Hepatocyte (in vitro differentiated cells): Measurements from ENCODE around the gene PLXNA2.

Source experiments
- EZH2 ChIP-seq: fragments of 200-600 bp; sonication (generic); IDR thresholded peaks from 2 replicates; pipeline ENCODE4 v1.6.1; 2016; ENCODE audit warnings: antibody characterized with exemption, mild to moderate bottlenecking, borderline replicate concordance
- EZH2phosphoT487 ChIP-seq: fragments of 200-600 bp; sonication (generic); IDR thresholded peaks from one replicate; pipeline ENCODE4 v1.6.1; 2018; ENCODE audit warnings: antibody characterized with exemption, mild to moderate bottlenecking, low read depth, moderate library complexity; ENCODE audit not compliant: unreplicated experiment, severe bottlenecking
- TF ChIP-seq, protein P1 (sequence below): fragments of 200-600 bp; sonication (generic); IDR thresholded peaks from 2 replicates; pipeline ENCODE4 v1.5.1; 2016; ENCODE audit warnings: antibody characterized with exemption, mild to moderate bottlenecking; ENCODE audit not compliant: poor library complexity

GRCh38 chr1:208242146-208242545 lies 2.0 kb downstream of the PLXNA2 start:
- TF ChIP-seq, protein P1, sequence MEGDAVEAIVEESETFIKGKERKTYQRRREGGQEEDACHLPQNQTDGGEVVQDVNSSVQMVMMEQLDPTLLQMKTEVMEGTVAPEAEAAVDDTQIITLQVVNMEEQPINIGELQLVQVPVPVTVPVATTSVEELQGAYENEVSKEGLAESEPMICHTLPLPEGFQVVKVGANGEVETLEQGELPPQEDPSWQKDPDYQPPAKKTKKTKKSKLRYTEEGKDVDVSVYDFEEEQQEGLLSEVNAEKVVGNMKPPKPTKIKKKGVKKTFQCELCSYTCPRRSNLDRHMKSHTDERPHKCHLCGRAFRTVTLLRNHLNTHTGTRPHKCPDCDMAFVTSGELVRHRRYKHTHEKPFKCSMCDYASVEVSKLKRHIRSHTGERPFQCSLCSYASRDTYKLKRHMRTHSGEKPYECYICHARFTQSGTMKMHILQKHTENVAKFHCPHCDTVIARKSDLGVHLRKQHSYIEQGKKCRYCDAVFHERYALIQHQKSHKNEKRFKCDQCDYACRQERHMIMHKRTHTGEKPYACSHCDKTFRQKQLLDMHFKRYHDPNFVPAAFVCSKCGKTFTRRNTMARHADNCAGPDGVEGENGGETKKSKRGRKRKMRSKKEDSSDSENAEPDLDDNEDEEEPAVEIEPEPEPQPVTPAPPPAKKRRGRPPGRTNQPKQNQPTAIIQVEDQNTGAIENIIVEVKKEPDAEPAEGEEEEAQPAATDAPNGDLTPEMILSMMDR = no peak
- TF ChIP-seq EZH2 (no peak), EZH2phosphoT487 (no peak)
